Measurements from ENCODE around the gene PCBD2. TPM values are rescaled to one million over a fixed set of nuclear protein-coding genes. Genes with fewer than 3 reads are reported as not detected.

PCBD2 gene
- total and polyA plus RNA-seq, 2 of the 8 experiments (the other 6 are each of a cell fraction or from before 2014, with no cell fraction given): 4.8 to 10.3 TPM

- ChIA-PET POLR2A (ENCODE audit: partially characterized antibody) (interaction anchor here (1.5 kb wide), 1 partner anchor 13 kb away, joined by 4 read pairs; no protein-coding TSS in a partner anchor), CTCF (ENCODE audit: partially characterized antibody) (no interaction called here)
- no peak overlapping the region for H2BK12ac ChIP-seq (ENCODE audit: low read depth, low read length)
- no peaks in the 10 kb centered on the region for H4K20me1 ChIP-seq (replicated peaks in 1 of 2; ENCODE audit: control insufficient read depth in 1 of 2, insufficient read depth in 2 of 2, low read length in 2 of 2)
- H4K91ac ChIP-seq (replicated peaks; ENCODE audit: insufficient read length, low read length): no peak overlapping the region
- H3K27me3 ChIP-seq (replicated peaks in 1 of 4; ENCODE audit: control insufficient read depth in 3 of 4, extremely low read depth in 1 of 4, insufficient read depth in 3 of 4, low read length in 3 of 4): no peaks in the 10 kb centered on the region
- DNase-seq (ENCODE audit: low read depth in 1 of 2, low spot score in 2 of 2) (no peak), FAIRE-seq (no peak)
- no peak overlapping the region for H4K8ac ChIP-seq (ENCODE audit: extremely low read depth, insufficient read depth, low read length)
- H2BK5ac ChIP-seq (ENCODE audit: low read depth, low read length): no peak overlapping the region
- H4K5ac ChIP-seq (ENCODE audit: insufficient read length, low read depth, low read length): no peak overlapping the region
- H2BK20ac ChIP-seq (ENCODE audit: low read length): no peak overlapping the region
- H3K23me2 ChIP-seq (ENCODE audit: low read depth, low read length): no peaks in the 10 kb centered on the region
- no peak overlapping the region for H3K27ac ChIP-seq (ENCODE audit: low read depth, low read length)
- no peak overlapping the region for H2AFZ ChIP-seq (ENCODE audit: low read length)
- no peak overlapping the region for H3K4me3 ChIP-seq (ENCODE audit: extremely low read depth in 1 of 4, insufficient read depth in 2 of 4, low read depth in 3 of 4, low read length in 4 of 4)
- peaks cover 24 to 26% of the 10 kb centered on the region in 2 experiments for H3K9me3 ChIP-seq (ENCODE audit: insufficient read depth in 2 of 2, low read depth in 1 of 2, low read length in 1 of 2)
- no peak overlapping the region for H3K23ac ChIP-seq (ENCODE audit: insufficient read length)
- peaks cover 0 to 8% (median 0%) of the 10 kb centered on the region in 4 experiments; a peak in 2 of 8 replicates for H3K36me3 ChIP-seq (ENCODE audit: control insufficient read depth in 2 of 4, insufficient read depth in 4 of 4, low read length in 3 of 4)
- no peak overlapping the region for H2BK120ac ChIP-seq (replicated peaks; ENCODE audit: low read depth, low read length)
- H3K9ac ChIP-seq (replicated peaks in 1 of 4; ENCODE audit: extremely low read depth in 1 of 4, low read depth in 3 of 4, low read length in 3 of 4): no peak overlapping the region
- no peaks in the 10 kb centered on the region for H3K4me1 ChIP-seq (replicated peaks in 1 of 4; ENCODE audit: control insufficient read depth in 3 of 4, insufficient read depth in 4 of 4, low read length in 3 of 4)
- no peak overlapping the region for H3K14ac ChIP-seq (ENCODE audit: insufficient read length)
- H2BK15ac ChIP-seq (ENCODE audit: low read length): no peak overlapping the region
- H3K18ac ChIP-seq (ENCODE audit: extremely low read depth, low read length): no peak overlapping the region
- no peak overlapping the region for H3K4ac ChIP-seq (replicated peaks; ENCODE audit: insufficient read length, low read depth, low read length)
- no peak overlapping the region for H3K4me2 ChIP-seq (ENCODE audit: insufficient read depth in 1 of 2, low read depth in 2 of 2, low read length in 2 of 2)
- H3K79me2 ChIP-seq (ENCODE audit: control insufficient read depth in 1 of 2, insufficient read depth in 2 of 2, low read length in 2 of 2): no peaks in the 10 kb centered on the region
- H2AK5ac ChIP-seq (ENCODE audit: low read depth, low read length): no peak overlapping the region
- H3K79me1 ChIP-seq (ENCODE audit: low read depth, low read length): no peaks in the 10 kb centered on the region
- H3K56ac ChIP-seq (replicated peaks; ENCODE audit: insufficient read length, low read depth, low read length): no peak overlapping the region
- TF ChIP-seq EGR1 (IDR thresholded peaks at IDR 0.05; ENCODE audit: borderline replicate concordance, low read depth, low read length): no peak
- no peak for TF ChIP-seq ASH2L (IDR thresholded peaks at IDR 0.05; ENCODE audit: low read length)
- TF ChIP-seq POU5F1 (IDR thresholded peaks at IDR 0.05; ENCODE audit: low read depth, low read length): no peak
- no peak for TF ChIP-seq CHD2 (IDR thresholded peaks at IDR 0.05; ENCODE audit: low read length)
- TF ChIP-seq CBX8 (IDR thresholded peaks at IDR 0.05; ENCODE audit: borderline replicate concordance, low read depth, low read length): no peak
- no peak for TF ChIP-seq ATF3 (IDR thresholded peaks at IDR 0.05; ENCODE audit: insufficient read depth, low read depth, low read length)
- no peak for TF ChIP-seq HDAC6 (IDR thresholded peaks at IDR 0.05; ENCODE audit: low read depth, low read length)
- TF ChIP-seq PHF8 (conservative IDR thresholded peaks at IDR 0.05; ENCODE audit: low read depth, low read length): no peak
- no peak for TF ChIP-seq NANOG (IDR thresholded peaks at IDR 0.05; ENCODE audit: insufficient read depth, low read depth, low read length, poor library complexity, severe bottlenecking)
- no peak for TF ChIP-seq KDM1A (IDR thresholded peaks at IDR 0.05; ENCODE audit: borderline replicate concordance, low read length)
- TF ChIP-seq GTF2F1 (IDR thresholded peaks at IDR 0.05; ENCODE audit: borderline replicate concordance, low read depth, low read length): no peak
Measured at GRCh38 chr5:134975843-134976242, 70.9 kb downstream of the PCBD2 start.
